ENCODE results near the gene CARMIL1. TPM values are rescaled to one million over a fixed set of nuclear protein-coding genes. Genes with fewer than 3 reads are reported as not detected.

Gene CARMIL1
- total RNA-seq, 1 experiment from 2014 or later = 23.6 TPM

DNA sequence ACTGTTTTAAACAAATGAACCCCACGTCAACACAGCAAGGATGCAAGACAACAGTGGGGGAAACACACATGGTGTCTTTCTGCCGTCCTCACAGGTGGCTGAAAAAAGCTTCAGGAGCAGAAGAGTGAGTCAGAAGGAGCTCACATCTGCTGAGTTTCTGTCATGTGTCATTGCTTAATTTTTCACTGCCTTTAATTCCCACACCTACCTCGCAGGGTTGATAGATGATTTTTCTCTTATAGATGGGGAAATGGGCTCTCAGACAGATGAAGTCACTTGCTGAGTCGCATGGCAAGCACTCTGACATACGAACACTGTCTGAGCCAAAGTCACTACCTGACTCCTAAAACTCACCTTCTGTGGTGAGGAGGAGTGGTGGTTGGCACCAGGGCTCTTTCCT lies 28.3 kb upstream of the CARMIL1 start:
- no peak for TF ChIP-seq CTCF (conservative IDR thresholded peaks at IDR 0.05)
- Histone ChIP-seq H3K9me3 (ENCODE audit: control insufficient read depth, low read depth, low read length) (no peaks in the 10 kb centered on the region), H3K4me1 (ENCODE audit: insufficient read depth, low read length) (no peaks in the 10 kb centered on the region), H3K4me2 (ENCODE audit: insufficient read depth, insufficient read length, low read length) (no peak overlapping the region), H2BK20ac (ENCODE audit: low read depth, low read length, poor library complexity, severe bottlenecking) (no peak overlapping the region), H4K20me1 (ENCODE audit: control insufficient read depth, insufficient read depth, insufficient read length) (no peaks in the 10 kb centered on the region), H3K56ac (ENCODE audit: insufficient read length, low read depth, low read length) (no peak overlapping the region), H3K9ac (ENCODE audit: extremely low read depth, insufficient read length, low read length) (no peak overlapping the region), H2BK120ac (ENCODE audit: low read depth, low read length, poor library complexity, severe bottlenecking) (no peak overlapping the region), H3K23ac (ENCODE audit: insufficient read length, low read depth, low read length) (no peak overlapping the region), H3K4ac (ENCODE audit: low read depth, low read length) (no peak overlapping the region), H4K91ac (ENCODE audit: insufficient read length, low read depth, low read length) (no peak overlapping the region), H3K27ac (ENCODE audit: insufficient read length, low read depth, low read length) (no peak overlapping the region), H3K27me3 (ENCODE audit: insufficient read depth, low read length) (no peaks in the 10 kb centered on the region), H2AK5ac (ENCODE audit: insufficient read length, low read length) (no peak overlapping the region), H3K14ac (ENCODE audit: insufficient read depth, low read length) (no peak overlapping the region), H3K79me1 (ENCODE audit: insufficient read depth, low read depth, low read length, poor library complexity, severe bottlenecking) (no peaks in the 10 kb centered on the region), H2BK15ac (ENCODE audit: low read depth, low read length) (no peak overlapping the region), H2BK5ac (ENCODE audit: insufficient read length, low read length) (no peak overlapping the region), H3K23me2 (ENCODE audit: insufficient read length, low read depth, low read length, poor library complexity, severe bottlenecking) (no peaks in the 10 kb centered on the region), H3K79me2 (ENCODE audit: insufficient read depth, low read length) (no peaks in the 10 kb centered on the region), H4K5ac (ENCODE audit: insufficient read length, low read depth, low read length) (no peak overlapping the region), H4K8ac (replicated peaks; ENCODE audit: insufficient read length, low read depth, low read length) (no peak overlapping the region), H2AFZ (ENCODE audit: low read length) (no peak overlapping the region), H3T11ph (ENCODE audit: low read length) (no peak overlapping the region), H2BK12ac (ENCODE audit: insufficient read length, low read depth, low read length) (no peak overlapping the region), H3K18ac (ENCODE audit: insufficient read length, low read depth, low read length) (no peak overlapping the region)
- no CpG with 5 or more reads among the region's 5 CpGs for WGBS (ENCODE audit: extremely low coverage, insufficient read length, low lambda C conversion rate)
- H3K4me3 Mint-ChIP-seq = no peak overlapping the region
- no peaks in the 10 kb centered on the region for H3K9me3 Mint-ChIP-seq
- no peaks in the 10 kb centered on the region for H3K27me3 Mint-ChIP-seq (ENCODE audit: low read depth)
- no peaks in the 10 kb centered on the region for H3K4me1 Mint-ChIP-seq
- no peaks in the 10 kb centered on the region for H3K36me3 Mint-ChIP-seq (ENCODE audit: insufficient read depth in 1 of 3, low read depth in 3 of 3)
- DNase-seq = no peak
- H3K27ac Mint-ChIP-seq = no peak overlapping the region

All from H9 (cell line).